A549 (cell line): Measurements from ENCODE around the gene CDKN1B. TPM values are rescaled to one million over a fixed set of nuclear protein-coding genes. Genes with fewer than 3 reads are reported as not detected.

ENCODE experiments used
- ATAC-seq, 2 experiments: fragments of 200-7000 bp in 1 of 2; fragments of >200 bp in 1 of 2; cut with Nextera tagmentation in 1 of 2; cut with Tn5 transposase in 1 of 2; 3 replicates each; pipeline versions ENCODE4 v1.8.0 to v1.9.1; 2018 to 2020; ENCODE audit warnings: mild to moderate bottlenecking in 1 of 2, moderate library complexity in 1 of 2
- CTCF ChIA-PET: fragments of 300-600 bp; sonication (Branson Sonifier 250); formaldehyde crosslinking; extraction: SDS; loops from one replicate; lab custom pipeline; 2021; ENCODE audit warnings: antibody characterized with exemption, inconsistent platforms; lab: Yijun Ruan, JAX
- POLR2A ChIA-PET: fragments of 350-600 bp; formaldehyde crosslinking; extraction: SDS; loops from one replicate; lab custom pipeline; 2021; ENCODE audit warnings: antibody characterized with exemption, inconsistent platforms; lab: Yijun Ruan, JAX
- DNase-seq, 2 experiments: peaks; one replicate each; pipeline versions ENCODE4 v3.0.0 to v3.0.0-alpha.2; 2011 to 2016; ENCODE audit warnings: low read depth in 1 of 2, low spot score in 1 of 2
- FAIRE-seq: peaks from 2 replicates; lab custom pipeline; 2011; peaks lifted over from hg19 to GRCh38; lab: Jason Lieb, UNC
- H3K27ac ChIP-seq, 2 experiments: fragments of >200 bp; sonication (Bioruptor Twin); formaldehyde crosslinking; 3 replicates each; pipeline ENCODE4 v1.5.1; 2016 to 2017
- H3K4me1 ChIP-seq: fragments of >200 bp; sonication (Bioruptor Twin); formaldehyde crosslinking; 3 replicates; pipeline ENCODE4 v1.6.1; 2016
- H3K4me2 ChIP-seq: fragments of >200 bp; sonication (Bioruptor Twin); formaldehyde crosslinking; 3 replicates; pipeline ENCODE4 v1.6.1; 2016
- H3K4me3 ChIP-seq: fragments of >200 bp; sonication (Bioruptor Twin); formaldehyde crosslinking; 3 replicates; pipeline ENCODE4 v1.5.1; 2016
- H3K9me3 ChIP-seq: fragments of >200 bp; sonication (Bioruptor Twin); formaldehyde crosslinking; 3 replicates; pipeline ENCODE4 v1.6.1; 2016
- CHD4 ChIP-seq: fragments of 200-600 bp; sonication (generic); IDR thresholded peaks from 2 replicates; pipeline ENCODE4 v1.6.1; 2016; ENCODE audit warnings: antibody characterized with exemption, mild to moderate bottlenecking, borderline replicate concordance
- FOSL2 ChIP-seq, 2 experiments: fragments of 450-650 bp in 1 of 2; fragments of >200 bp in 1 of 2; sonication (Bioruptor Twin) in 1 of 2; formaldehyde crosslinking; IDR thresholded peaks; 2 replicates each; pipeline versions ENCODE4 v1.5.0 to v1.6.1; 2016 to 2020; ENCODE audit warnings: mild to moderate bottlenecking in 1 of 2, moderate library complexity in 1 of 2
- HDAC2 ChIP-seq: fragments of 200-600 bp; sonication (generic); IDR thresholded peaks from 2 replicates; pipeline ENCODE4 v1.6.1; 2016
- JUN ChIP-seq, 2 experiments: fragments of >200 bp; sonication (Bioruptor Twin); formaldehyde crosslinking; IDR thresholded peaks; 2 replicates in 1 of 2; 3 replicates in 1 of 2; pipeline ENCODE4 v1.6.1; 2016 to 2017
- KDM1A ChIP-seq: fragments of 200-600 bp; sonication (generic); IDR thresholded peaks from 2 replicates; pipeline ENCODE4 v1.6.1; 2016; ENCODE audit warnings: low read depth, mild to moderate bottlenecking
- KDM5A ChIP-seq: fragments of 200-600 bp; sonication (generic); IDR thresholded peaks from 2 replicates; pipeline ENCODE4 v1.6.1; 2016; ENCODE audit warnings: antibody characterized with exemption, mild to moderate bottlenecking
- RAD21 ChIP-seq, 2 experiments: fragments of >200 bp in 1 of 2; sonication (Bioruptor Twin) in 1 of 2; formaldehyde crosslinking in 1 of 2; IDR thresholded peaks in 1 of 2; conservative IDR thresholded peaks in 1 of 2; 2 replicates in 1 of 2; 3 replicates in 1 of 2; pipeline ENCODE4 v1.6.1; 2012 to 2018; ENCODE audit warnings: inconsistent platforms in 1 of 2
- RARB ChIP-seq: fragments of 250-450 bp; sonication (Bioruptor Pico); IDR thresholded peaks from 2 replicates; pipeline ENCODE4 v1.8.0; 2021; ENCODE audit warnings: mild to moderate bottlenecking, moderate library complexity
- SREBF2 ChIP-seq: fragments of 450-650 bp; IDR thresholded peaks from 2 replicates; pipeline ENCODE4 v1.6.1; 2014; ENCODE audit warnings: mild to moderate bottlenecking, moderate library complexity
- WGBS: methylation state at CpG from one replicate; pipeline ENCODE4 v1.1.6; 2017; ENCODE audit errors: missing lambda C conversion rate; 5-methylcytosine and 5-hydroxymethylcytosine counted together
- polyA plus RNA-seq, 4 experiments: library from polyadenylated mRNA; depleted of rRNA in 3 of 4; stranded (reverse); fragments of >200 nt; fragmentation: RNase III in 1 of 4; extraction: RNeasy Plus Mini Kit Qiagen cat#74134 plus additional on column Dnase treatment in 1 of 4; gene quantifications; 2 replicates in 3 of 4; 3 replicates in 1 of 4; pipeline ENCODE4 v1.2.3, GENCODE V29; 2011 to 2017
- TF ChIP-seq, protein P1 (sequence below): fragments of 250-450 bp; sonication (Bioruptor Pico); IDR thresholded peaks from 2 replicates; pipeline ENCODE4 v1.5.0; 2021; ENCODE audit warnings: mild to moderate bottlenecking, moderate library complexity, borderline replicate concordance
- TF ChIP-seq, protein P2 (sequence below): IDR thresholded peaks from 2 replicates; pipeline ENCODE4 v1.6.1; 2012
- TF ChIP-seq, protein P3 (sequence below): fragments of 150-350 bp; IDR thresholded peaks from 2 replicates; pipeline ENCODE4 v1.6.1; 2014; ENCODE audit warnings: low read depth, mild to moderate bottlenecking, low read length
- TF ChIP-seq, protein P4 (sequence below): fragments of 200-600 bp; sonication (generic); IDR thresholded peaks from 2 replicates; pipeline ENCODE4 v1.6.1; 2016; ENCODE audit warnings: antibody characterized with exemption, mild to moderate bottlenecking, moderate library complexity

CDKN1B gene
- polyA plus RNA-seq, 2 of the 4 experiments (the other 2 are of a cell fraction) = 20.3 to 26.8 TPM

DNA sequence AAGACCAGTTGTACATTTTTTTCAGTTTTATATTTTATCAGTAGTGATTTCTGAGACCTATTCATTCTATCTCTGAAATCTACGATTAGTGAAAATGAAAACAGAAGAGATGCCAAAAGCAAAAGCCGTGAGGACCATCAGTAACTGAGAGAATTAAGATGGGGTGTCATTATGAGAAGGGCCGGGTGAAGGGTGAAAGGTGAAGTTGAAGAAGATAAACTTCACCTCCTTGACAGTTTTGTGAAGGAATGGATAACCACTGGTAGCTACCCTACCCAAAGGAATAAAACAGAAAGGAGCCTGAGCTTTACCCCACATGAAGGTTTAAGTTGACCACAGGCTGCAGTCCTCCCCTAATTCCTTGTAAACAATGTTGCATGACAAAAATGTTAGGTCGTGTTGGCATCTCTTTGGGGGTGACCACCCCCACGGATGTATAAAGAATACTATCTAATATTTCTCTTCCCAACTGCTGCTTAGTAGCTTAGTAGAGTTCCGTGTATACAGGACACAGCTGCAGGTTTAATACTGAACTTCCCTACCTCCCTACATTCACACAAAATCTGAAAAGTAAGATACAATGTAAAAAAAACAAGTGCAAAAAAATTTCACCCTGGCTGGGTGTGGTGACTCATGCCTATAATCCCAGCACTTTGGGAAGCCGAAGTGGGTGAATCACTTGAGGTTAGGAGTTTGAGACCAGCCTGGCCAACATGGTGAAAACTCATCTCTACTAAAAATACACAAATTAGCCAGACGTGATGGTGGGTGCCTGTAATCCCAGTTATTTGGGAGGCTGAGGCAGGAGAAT, 45.1 kb upstream of the CDKN1B start:
- Histone ChIP-seq H3K4me1 (peaks cover 53% of the 10 kb centered on the region), H3K4me3 (no peak overlapping the region), H3K27ac (peak overlapping the region in 1 of 2 experiments; percentile 9; a peak in 1 of 6 replicates), H3K9me3 (no peaks in the 10 kb centered on the region), H3K4me2 (peak overlapping the region; percentile 29)
- WGBS = 38% methylated on average over 8 of the region's 8 CpGs
- no peak for FAIRE-seq
- ATAC-seq = no peak
- ChIA-PET POLR2A (no interaction called here), CTCF (interaction anchor here (0.6 to 7.2 kb wide), 6 partner anchors 9 to 286 kb away, joined by 3 to 39 read pairs (median 4); no protein-coding TSS in a partner anchor)
- TF ChIP-seq KDM1A = no peak
- TF ChIP-seq FOSL2 (IDR thresholded peaks at IDR 0.05) = no peak
- peak; percentile 75 for TF ChIP-seq FOSL2 (CRISPR knock-in tag; IDR thresholded peaks at IDR 0.05)
- TF ChIP-seq, protein P1, sequence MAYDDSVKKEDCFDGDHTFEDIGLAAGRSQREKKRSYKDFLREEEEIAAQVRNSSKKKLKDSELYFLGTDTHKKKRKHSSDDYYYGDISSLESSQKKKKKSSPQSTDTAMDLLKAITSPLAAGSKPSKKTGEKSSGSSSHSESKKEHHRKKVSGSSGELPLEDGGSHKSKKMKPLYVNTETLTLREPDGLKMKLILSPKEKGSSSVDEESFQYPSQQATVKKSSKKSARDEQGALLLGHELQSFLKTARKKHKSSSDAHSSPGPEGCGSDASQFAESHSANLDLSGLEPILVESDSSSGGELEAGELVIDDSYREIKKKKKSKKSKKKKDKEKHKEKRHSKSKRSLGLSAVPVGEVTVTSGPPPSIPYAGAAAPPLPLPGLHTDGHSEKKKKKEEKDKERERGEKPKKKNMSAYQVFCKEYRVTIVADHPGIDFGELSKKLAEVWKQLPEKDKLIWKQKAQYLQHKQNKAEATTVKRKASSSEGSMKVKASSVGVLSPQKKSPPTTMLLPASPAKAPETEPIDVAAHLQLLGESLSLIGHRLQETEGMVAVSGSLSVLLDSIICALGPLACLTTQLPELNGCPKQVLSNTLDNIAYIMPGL (CRISPR knock-in tag) = no peak
- DNase-seq = no peak

DNA sequence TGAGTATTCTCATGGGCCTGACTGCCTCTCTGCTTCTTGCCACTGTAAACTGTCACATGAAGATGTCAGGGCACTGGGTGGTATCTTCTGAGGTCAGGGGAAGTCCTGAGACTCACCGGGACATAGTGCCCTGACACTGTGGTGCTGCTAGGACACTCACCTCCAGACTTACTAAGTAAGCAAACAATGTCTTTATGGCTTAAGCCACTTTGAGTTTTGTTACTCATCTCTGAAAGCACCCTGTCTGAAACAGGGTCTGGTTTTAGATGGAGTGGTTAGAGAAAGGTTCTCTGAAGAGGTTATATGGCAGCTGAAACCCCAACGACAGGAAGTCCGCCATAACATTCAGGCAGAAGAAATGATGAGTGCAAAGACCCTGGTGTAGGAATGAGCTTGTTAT, 43.9 kb upstream of the CDKN1B start:
- H3K4me2 ChIP-seq = no peak overlapping the region
- FAIRE-seq = peak; percentile 28

DNA sequence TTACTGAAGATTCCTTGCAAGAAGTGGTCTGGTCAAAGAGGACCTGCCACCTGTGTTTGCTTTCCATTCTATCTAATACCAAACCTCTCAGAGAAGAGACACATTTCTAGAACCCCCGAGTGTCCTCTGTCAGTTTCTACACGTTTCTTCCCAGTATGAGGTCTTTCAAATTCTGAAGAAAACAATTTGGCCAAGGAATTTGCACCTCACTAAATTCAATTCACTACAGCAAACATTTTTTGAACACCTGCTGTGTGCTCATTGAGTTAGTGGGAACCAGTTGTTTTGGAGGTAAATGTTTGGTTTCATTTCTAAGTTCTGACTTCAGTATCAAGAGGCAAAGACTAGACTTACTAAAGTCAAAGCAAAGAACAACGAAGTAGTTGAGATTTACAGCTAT, 40.6 kb upstream of the CDKN1B start:
- DNase-seq = no peak
- WGBS = 14% methylated on average over 3 of the region's 3 CpGs
- H3K9me3 ChIP-seq = no peaks in the 10 kb centered on the region
- no peak overlapping the region for H3K27ac ChIP-seq
- H3K4me1 ChIP-seq = peaks cover 18% of the 10 kb centered on the region
- FAIRE-seq = no peak
- H3K4me3 ChIP-seq = no peak overlapping the region
- TF ChIP-seq KDM5A (no peak), RARB (CRISPR knock-in tag) (no peak), JUN (IDR thresholded peaks at IDR 0.05) (no peak)
- TF ChIP-seq, protein P2, sequence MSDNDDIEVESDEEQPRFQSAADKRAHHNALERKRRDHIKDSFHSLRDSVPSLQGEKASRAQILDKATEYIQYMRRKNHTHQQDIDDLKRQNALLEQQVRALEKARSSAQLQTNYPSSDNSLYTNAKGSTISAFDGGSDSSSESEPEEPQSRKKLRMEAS = no peak
- TF ChIP-seq, protein P3, sequence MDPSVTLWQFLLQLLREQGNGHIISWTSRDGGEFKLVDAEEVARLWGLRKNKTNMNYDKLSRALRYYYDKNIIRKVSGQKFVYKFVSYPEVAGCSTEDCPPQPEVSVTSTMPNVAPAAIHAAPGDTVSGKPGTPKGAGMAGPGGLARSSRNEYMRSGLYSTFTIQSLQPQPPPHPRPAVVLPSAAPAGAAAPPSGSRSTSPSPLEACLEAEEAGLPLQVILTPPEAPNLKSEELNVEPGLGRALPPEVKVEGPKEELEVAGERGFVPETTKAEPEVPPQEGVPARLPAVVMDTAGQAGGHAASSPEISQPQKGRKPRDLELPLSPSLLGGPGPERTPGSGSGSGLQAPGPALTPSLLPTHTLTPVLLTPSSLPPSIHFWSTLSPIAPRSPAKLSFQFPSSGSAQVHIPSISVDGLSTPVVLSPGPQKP = no peak
- TF ChIP-seq, protein P4, sequence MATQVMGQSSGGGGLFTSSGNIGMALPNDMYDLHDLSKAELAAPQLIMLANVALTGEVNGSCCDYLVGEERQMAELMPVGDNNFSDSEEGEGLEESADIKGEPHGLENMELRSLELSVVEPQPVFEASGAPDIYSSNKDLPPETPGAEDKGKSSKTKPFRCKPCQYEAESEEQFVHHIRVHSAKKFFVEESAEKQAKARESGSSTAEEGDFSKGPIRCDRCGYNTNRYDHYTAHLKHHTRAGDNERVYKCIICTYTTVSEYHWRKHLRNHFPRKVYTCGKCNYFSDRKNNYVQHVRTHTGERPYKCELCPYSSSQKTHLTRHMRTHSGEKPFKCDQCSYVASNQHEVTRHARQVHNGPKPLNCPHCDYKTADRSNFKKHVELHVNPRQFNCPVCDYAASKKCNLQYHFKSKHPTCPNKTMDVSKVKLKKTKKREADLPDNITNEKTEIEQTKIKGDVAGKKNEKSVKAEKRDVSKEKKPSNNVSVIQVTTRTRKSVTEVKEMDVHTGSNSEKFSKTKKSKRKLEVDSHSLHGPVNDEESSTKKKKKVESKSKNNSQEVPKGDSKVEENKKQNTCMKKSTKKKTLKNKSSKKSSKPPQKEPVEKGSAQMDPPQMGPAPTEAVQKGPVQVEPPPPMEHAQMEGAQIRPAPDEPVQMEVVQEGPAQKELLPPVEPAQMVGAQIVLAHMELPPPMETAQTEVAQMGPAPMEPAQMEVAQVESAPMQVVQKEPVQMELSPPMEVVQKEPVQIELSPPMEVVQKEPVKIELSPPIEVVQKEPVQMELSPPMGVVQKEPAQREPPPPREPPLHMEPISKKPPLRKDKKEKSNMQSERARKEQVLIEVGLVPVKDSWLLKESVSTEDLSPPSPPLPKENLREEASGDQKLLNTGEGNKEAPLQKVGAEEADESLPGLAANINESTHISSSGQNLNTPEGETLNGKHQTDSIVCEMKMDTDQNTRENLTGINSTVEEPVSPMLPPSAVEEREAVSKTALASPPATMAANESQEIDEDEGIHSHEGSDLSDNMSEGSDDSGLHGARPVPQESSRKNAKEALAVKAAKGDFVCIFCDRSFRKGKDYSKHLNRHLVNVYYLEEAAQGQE = no peak
- ChIA-PET POLR2A (no interaction called here), CTCF (interaction anchor here (0.6 to 2.0 kb wide), 2 partner anchors 18 to 21 kb away, joined by 3 to 6 read pairs; no protein-coding TSS in a partner anchor)
- H3K4me2 ChIP-seq = no peak overlapping the region
- no peak for ATAC-seq

More for the DNA sequence above, 43.9 kb upstream of the CDKN1B start:
- no peak for TF ChIP-seq HDAC2
- TF ChIP-seq RAD21 (conservative IDR thresholded peaks at IDR 0.05 in 1 of 2, IDR thresholded peaks at IDR 0.05 in 1 of 2) = no peak
- no peak for TF ChIP-seq CHD4
- TF ChIP-seq SREBF2 = no peak
- CTCF ChIA-PET = interaction anchor here (0.7 to 1.1 kb wide), 3 partner anchors 8 to 114 kb away, joined by 3 to 5 read pairs (median 3); no protein-coding TSS in a partner anchor
- peaks cover 41% of the 10 kb centered on the region for H3K4me1 ChIP-seq
- ATAC-seq (peak in 1 of 2 experiments; percentile 30; a peak in 1 of 6 replicates), DNase-seq (no peak)
- H3K4me3 ChIP-seq = no peak overlapping the region
- 58% methylated on average over 3 of the region's 3 CpGs for WGBS
- H3K27ac ChIP-seq = no peak overlapping the region
- H3K9me3 ChIP-seq = no peaks in the 10 kb centered on the region
- POLR2A ChIA-PET = no interaction called here
